Measurements from ENCODE around the gene CREB5. TPM values are rescaled to one million over a fixed set of nuclear protein-coding genes. Genes with fewer than 3 reads are reported as not detected.

CREB5 gene
- polyA plus RNA-seq, 1 donor from 2014 or later, result 3.7 TPM

DNA sequence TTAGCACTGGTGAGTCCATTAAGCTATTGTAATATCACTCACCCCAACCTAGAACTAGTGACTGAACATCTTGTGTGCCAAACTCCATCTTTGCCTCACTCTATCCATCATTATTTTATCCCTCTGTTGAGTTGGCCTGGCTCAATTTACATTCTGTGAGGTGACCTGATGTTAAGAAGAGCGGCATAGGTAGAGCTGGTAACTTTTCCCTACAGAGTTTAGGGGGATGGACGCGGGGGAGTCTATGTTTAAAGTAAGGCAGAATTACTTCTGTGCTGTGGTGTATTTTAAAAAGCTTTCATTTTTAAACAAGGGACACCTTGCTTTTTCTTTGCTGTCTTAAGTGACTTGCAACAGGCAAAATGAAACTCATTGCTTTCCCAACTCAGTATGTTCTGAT lies 186.3 kb downstream of the CREB5 start:
- Histone ChIP-seq H3K9ac (ENCODE audit: low read length) (no peak overlapping the region), H3K9me3 (ENCODE audit: low read length) (peaks cover 7% of the 10 kb centered on the region), H3K4me3 (ENCODE audit: low read length) (no peak overlapping the region), H3K9me2 (ENCODE audit: insufficient read depth, low read length) (no peaks in the 10 kb centered on the region), H3F3A (ENCODE audit: insufficient read depth, low read length, poor library complexity, severe bottlenecking) (no peaks in the 10 kb centered on the region), H3K36me3 (ENCODE audit: insufficient read depth, low read length) (no peaks in the 10 kb centered on the region), H3K4me2 (ENCODE audit: low read length) (no peak overlapping the region), H3K27me3 (ENCODE audit: insufficient read depth, low read depth, low read length) (no peaks in the 10 kb centered on the region), H3K27ac (ENCODE audit: low read length) (no peak overlapping the region), H4K20me1 (ENCODE audit: insufficient read depth) (no peaks in the 10 kb centered on the region), H3K79me2 (replicated peaks; ENCODE audit: insufficient read depth, low read length) (no peaks in the 10 kb centered on the region), H2AFZ (ENCODE audit: low read depth, low read length) (no peak overlapping the region)
- TF ChIP-seq RAD21 (conservative IDR thresholded peaks at IDR 0.05) (no peak), TAF1 (IDR thresholded peaks at IDR 0.05; ENCODE audit: low read depth) (no peak), EZH2 (IDR thresholded peaks at IDR 0.05; ENCODE audit: borderline replicate concordance, insufficient read depth, low read length, poor library complexity, severe bottlenecking) (no peak), POLR2AphosphoS5 (IDR thresholded peaks at IDR 0.05) (no peak), MXI1 (conservative IDR thresholded peaks at IDR 0.05; ENCODE audit: poor library complexity, severe bottlenecking) (no peak), EP300 (conservative IDR thresholded peaks at IDR 0.05; ENCODE audit: poor library complexity, severe bottlenecking) (no peak), SMC3 (conservative IDR thresholded peaks at IDR 0.05; ENCODE audit: poor library complexity) (no peak)
- TF ChIP-seq, protein P1, sequence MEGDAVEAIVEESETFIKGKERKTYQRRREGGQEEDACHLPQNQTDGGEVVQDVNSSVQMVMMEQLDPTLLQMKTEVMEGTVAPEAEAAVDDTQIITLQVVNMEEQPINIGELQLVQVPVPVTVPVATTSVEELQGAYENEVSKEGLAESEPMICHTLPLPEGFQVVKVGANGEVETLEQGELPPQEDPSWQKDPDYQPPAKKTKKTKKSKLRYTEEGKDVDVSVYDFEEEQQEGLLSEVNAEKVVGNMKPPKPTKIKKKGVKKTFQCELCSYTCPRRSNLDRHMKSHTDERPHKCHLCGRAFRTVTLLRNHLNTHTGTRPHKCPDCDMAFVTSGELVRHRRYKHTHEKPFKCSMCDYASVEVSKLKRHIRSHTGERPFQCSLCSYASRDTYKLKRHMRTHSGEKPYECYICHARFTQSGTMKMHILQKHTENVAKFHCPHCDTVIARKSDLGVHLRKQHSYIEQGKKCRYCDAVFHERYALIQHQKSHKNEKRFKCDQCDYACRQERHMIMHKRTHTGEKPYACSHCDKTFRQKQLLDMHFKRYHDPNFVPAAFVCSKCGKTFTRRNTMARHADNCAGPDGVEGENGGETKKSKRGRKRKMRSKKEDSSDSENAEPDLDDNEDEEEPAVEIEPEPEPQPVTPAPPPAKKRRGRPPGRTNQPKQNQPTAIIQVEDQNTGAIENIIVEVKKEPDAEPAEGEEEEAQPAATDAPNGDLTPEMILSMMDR (IDR thresholded peaks at IDR 0.05; ENCODE audit: poor library complexity, severe bottlenecking), result no peak
- TF ChIP-seq, protein P2, sequence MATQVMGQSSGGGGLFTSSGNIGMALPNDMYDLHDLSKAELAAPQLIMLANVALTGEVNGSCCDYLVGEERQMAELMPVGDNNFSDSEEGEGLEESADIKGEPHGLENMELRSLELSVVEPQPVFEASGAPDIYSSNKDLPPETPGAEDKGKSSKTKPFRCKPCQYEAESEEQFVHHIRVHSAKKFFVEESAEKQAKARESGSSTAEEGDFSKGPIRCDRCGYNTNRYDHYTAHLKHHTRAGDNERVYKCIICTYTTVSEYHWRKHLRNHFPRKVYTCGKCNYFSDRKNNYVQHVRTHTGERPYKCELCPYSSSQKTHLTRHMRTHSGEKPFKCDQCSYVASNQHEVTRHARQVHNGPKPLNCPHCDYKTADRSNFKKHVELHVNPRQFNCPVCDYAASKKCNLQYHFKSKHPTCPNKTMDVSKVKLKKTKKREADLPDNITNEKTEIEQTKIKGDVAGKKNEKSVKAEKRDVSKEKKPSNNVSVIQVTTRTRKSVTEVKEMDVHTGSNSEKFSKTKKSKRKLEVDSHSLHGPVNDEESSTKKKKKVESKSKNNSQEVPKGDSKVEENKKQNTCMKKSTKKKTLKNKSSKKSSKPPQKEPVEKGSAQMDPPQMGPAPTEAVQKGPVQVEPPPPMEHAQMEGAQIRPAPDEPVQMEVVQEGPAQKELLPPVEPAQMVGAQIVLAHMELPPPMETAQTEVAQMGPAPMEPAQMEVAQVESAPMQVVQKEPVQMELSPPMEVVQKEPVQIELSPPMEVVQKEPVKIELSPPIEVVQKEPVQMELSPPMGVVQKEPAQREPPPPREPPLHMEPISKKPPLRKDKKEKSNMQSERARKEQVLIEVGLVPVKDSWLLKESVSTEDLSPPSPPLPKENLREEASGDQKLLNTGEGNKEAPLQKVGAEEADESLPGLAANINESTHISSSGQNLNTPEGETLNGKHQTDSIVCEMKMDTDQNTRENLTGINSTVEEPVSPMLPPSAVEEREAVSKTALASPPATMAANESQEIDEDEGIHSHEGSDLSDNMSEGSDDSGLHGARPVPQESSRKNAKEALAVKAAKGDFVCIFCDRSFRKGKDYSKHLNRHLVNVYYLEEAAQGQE (IDR thresholded peaks at IDR 0.05; ENCODE audit: borderline replicate concordance), result no peak

DNA sequence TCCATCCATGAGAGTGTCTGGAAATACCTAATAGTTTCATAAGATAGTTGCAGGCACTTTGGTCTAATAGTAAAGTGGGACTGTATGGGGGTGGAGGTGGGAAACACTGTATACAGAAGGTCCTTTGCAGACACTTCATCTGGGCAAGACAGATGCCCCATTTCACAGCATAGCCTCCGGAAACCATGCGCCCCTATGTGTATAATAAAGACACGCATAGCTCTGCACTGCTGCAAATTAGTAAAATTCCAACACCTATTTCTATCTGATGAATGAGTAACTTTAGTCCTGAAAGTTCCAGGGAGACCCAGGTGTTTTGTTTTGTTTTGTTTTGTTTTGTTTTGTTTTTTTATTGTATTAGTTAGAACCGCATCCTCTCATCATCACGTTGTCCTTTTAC lies 187.1 kb downstream of the CREB5 start:
- Histone ChIP-seq H2AFZ (ENCODE audit: low read depth, low read length) (no peak overlapping the region), H3K4me2 (ENCODE audit: low read length) (no peak overlapping the region), H3K36me3 (ENCODE audit: insufficient read depth, low read length) (no peaks in the 10 kb centered on the region), H3F3A (ENCODE audit: insufficient read depth, low read length, poor library complexity, severe bottlenecking) (no peaks in the 10 kb centered on the region), H3K79me2 (replicated peaks; ENCODE audit: insufficient read depth, low read length) (no peaks in the 10 kb centered on the region), H3K9me3 (ENCODE audit: low read length) (peaks cover 7% of the 10 kb centered on the region), H3K27me3 (ENCODE audit: insufficient read depth, low read depth, low read length) (no peaks in the 10 kb centered on the region), H3K9me2 (ENCODE audit: insufficient read depth, low read length) (no peaks in the 10 kb centered on the region), H3K27ac (ENCODE audit: low read length) (no peak overlapping the region), H3K4me3 (ENCODE audit: low read length) (no peak overlapping the region), H3K9ac (ENCODE audit: low read length) (no peak overlapping the region), H4K20me1 (ENCODE audit: insufficient read depth) (no peaks in the 10 kb centered on the region)
- no peak for TF ChIP-seq SMC3 (conservative IDR thresholded peaks at IDR 0.05; ENCODE audit: poor library complexity)
- no peak for TF ChIP-seq TAF1 (IDR thresholded peaks at IDR 0.05; ENCODE audit: low read depth)
- TF ChIP-seq, protein P1 (IDR thresholded peaks at IDR 0.05; ENCODE audit: poor library complexity, severe bottlenecking), result no peak
- TF ChIP-seq RAD21 (conservative IDR thresholded peaks at IDR 0.05), result no peak
- TF ChIP-seq EP300 (conservative IDR thresholded peaks at IDR 0.05; ENCODE audit: poor library complexity, severe bottlenecking), result no peak
- TF ChIP-seq, protein P2 (IDR thresholded peaks at IDR 0.05; ENCODE audit: borderline replicate concordance), result no peak
- TF ChIP-seq POLR2AphosphoS5 (IDR thresholded peaks at IDR 0.05), result no peak
- TF ChIP-seq EZH2 (IDR thresholded peaks at IDR 0.05; ENCODE audit: borderline replicate concordance, insufficient read depth, low read length, poor library complexity, severe bottlenecking), result no peak
- no peak for TF ChIP-seq MXI1 (conservative IDR thresholded peaks at IDR 0.05; ENCODE audit: poor library complexity, severe bottlenecking)
